LNCaP clone FGC (cell line): ENCODE results near the gene CDYL.
A peak's percentile ranks its signal among the peaks of the same experiment; 100 is the strongest.
"Not testable (repeated sequence)": the region's sequence is repeated elsewhere in the genome, so short reads cannot be mapped to it uniquely, and the experiment has no call there.

Source experiments
- DNase-seq: peaks from one replicate; pipeline ENCODE4 v3.0.0-alpha.2; 2011; ENCODE audit warnings: low read depth
- H3K4me3 ChIP-seq: 2 replicates; pipeline ENCODE4 v1.5.1; 2011; ENCODE audit warnings: mild to moderate bottlenecking, low read depth, low read length, control low read depth
- TF ChIP-seq, protein P1 (sequence below): IDR thresholded peaks from 2 replicates; pipeline ENCODE4 v1.5.1; 2012; ENCODE audit warnings: mild to moderate bottlenecking; ENCODE audit not compliant: control insufficient read depth, insufficient read depth; ENCODE audit errors: extremely low read depth

CDYL gene

GRCh38 chr6:4822476-4822875 is 46.3 kb downstream of the CDYL start:
- no peak overlapping the region for H3K4me3 ChIP-seq
- TF ChIP-seq, protein P1, sequence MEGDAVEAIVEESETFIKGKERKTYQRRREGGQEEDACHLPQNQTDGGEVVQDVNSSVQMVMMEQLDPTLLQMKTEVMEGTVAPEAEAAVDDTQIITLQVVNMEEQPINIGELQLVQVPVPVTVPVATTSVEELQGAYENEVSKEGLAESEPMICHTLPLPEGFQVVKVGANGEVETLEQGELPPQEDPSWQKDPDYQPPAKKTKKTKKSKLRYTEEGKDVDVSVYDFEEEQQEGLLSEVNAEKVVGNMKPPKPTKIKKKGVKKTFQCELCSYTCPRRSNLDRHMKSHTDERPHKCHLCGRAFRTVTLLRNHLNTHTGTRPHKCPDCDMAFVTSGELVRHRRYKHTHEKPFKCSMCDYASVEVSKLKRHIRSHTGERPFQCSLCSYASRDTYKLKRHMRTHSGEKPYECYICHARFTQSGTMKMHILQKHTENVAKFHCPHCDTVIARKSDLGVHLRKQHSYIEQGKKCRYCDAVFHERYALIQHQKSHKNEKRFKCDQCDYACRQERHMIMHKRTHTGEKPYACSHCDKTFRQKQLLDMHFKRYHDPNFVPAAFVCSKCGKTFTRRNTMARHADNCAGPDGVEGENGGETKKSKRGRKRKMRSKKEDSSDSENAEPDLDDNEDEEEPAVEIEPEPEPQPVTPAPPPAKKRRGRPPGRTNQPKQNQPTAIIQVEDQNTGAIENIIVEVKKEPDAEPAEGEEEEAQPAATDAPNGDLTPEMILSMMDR, result no peak
- no peak for DNase-seq

DNA sequence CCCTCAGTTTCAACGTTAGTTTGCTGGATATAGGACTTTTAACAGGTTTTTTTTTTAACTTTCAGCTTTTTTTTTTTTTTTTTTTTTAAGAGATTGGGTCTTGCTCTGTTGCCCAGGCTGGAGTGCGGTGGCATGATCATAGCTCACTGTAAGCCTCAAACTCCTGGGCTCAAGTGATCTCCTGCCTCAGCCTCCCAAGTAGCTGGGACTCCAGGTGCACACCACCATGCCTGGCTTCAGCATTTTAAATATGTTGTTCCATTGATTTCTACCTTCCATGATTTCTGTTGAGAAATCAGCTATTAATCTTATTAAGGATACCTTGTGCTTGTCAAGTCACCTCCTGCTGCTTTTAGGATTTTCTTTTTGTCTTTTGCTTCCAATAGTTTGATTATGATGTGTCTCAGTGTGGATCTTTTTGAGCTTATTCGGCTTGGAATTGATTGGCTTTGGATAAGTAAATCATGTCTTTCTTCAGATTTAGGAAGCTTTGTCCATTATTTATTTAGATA is 52.0 kb downstream of the CDYL start:
- no peak for DNase-seq
- H3K4me3 ChIP-seq, result no peak overlapping the region
- TF ChIP-seq, protein P1, result no peak

DNA sequence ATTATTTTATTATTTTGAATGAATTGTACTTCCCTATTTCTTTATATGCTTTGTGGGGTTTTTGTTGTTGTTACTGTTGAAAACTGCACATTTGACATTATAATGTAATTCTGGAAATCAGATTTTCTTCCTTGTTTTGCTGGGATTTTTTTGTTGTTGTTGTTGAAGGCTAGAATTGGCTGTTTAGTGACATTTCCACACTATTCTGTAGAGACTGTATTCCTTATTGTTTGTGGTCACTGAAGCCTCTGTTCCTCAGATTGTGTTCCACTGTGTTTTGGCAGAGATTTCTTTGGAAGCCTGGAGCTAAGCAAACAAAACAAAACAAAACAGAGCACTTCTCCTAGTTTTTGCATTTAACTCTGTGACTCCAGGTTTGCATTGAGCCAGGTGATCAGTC is 52.9 kb downstream of the CDYL start:
- DNase-seq, result no peak
- TF ChIP-seq, protein P1, result no peak
- no peak overlapping the region for H3K4me3 ChIP-seq

- H3K4me3 ChIP-seq, DNase-seq: not testable (repeated sequence)
Measured at GRCh38 chr6:4835540-4835939, 59.3 kb downstream of the CDYL start.

- no peak overlapping the region for H3K4me3 ChIP-seq
- no peak for DNase-seq
Measured at GRCh38 chr6:4840169-4840568, 64.0 kb downstream of the CDYL start.

GRCh38 chr6:4844108-4844507 is 67.9 kb downstream of the CDYL start:
- no peak overlapping the region for H3K4me3 ChIP-seq
- no peak for DNase-seq
- TF ChIP-seq, protein P1, result peak; percentile 30; the same call in 1 of the 2 replicates

More at GRCh38 chr6:4840169-4840568, 64.0 kb downstream of the CDYL start:
- TF ChIP-seq, protein P1, result no peak

DNA sequence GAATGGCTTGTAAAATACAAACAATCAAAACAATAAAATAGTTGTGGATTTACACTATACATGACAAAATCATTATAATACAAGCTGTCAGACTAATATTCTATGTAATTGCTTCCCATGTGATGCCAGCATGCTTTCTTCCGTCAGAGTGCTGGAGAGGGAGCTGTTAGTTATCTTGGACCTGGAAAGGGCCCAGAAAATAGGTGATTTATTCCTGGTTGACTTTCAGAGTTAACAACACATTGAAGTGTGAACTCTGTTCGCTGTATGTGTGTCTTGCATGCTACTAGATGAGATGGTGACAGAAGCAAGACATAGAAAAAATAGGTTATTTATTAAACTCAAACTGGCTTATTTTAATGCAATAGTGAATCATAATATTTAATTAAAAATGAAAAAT is 70.2 kb downstream of the CDYL start:
- TF ChIP-seq, protein P1, result no peak
- no peak overlapping the region for H3K4me3 ChIP-seq
- no peak for DNase-seq
